GM19238 (cell line): ENCODE data around the gene ESYT3.
"Not testable (repeated sequence)": the region's sequence is repeated elsewhere in the genome, so short reads cannot be mapped to it uniquely, and the experiment has no call there.

ENCODE experiments used
- DNase-seq: peaks from one replicate; pipeline ENCODE4 v3.0.0; 2011; ENCODE audit warnings: low spot score; ENCODE audit not compliant: insufficient read length

ESYT3 gene

DNA sequence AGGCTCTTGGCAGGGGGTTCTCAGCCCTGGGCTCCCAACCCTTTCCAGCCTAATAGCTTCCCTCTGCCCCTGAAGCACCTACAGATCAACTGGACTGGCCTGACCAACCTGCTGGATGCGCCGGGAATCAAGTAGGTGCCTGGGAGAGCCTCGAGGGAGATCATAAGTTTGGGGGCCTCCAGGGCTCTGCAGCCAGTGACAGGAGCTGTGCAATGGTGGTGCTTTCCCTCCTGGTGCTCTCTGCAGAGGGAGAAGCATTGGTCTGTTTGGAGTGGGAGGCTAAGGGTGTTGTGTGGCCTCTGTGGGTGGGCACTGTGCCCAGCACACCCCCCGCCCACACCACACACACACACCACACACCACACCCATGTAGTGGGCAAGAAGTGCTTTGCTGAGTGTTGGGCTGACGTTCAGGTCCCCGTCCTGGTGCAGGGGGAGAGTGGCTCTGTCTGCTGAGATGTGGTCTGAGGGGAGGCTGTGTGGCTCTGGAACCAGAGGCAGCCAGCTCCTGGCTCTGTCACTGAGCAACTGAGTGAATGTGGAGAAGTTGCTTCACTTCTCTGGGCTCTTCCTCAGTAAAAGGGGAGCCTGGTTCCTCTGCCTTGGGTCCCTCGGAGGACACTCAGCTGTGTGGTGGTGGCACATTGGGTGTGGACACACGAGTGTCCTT is 26.3 kb downstream of the ESYT3 start:
- DNase-seq: no peak

DNA sequence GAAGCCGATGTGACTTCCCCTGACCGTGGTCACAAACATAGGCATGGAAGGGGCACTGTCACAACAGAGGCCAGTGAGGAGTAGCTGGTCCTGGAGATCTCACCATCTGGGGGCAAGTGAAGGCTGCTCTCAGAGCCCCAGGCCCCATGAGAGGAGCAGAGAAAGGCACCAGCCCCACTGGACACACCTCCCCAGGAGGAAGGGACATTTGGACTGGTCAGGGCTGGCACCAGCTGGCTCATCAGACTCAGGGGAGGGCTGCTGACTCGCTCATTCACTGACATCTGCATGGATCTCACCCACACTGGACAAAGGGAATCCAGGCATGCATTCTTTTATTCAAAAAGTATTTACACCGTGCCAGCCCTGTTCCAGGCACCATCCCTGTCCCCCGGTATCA is 26.8 kb downstream of the ESYT3 start:
- no peak for DNase-seq

DNA sequence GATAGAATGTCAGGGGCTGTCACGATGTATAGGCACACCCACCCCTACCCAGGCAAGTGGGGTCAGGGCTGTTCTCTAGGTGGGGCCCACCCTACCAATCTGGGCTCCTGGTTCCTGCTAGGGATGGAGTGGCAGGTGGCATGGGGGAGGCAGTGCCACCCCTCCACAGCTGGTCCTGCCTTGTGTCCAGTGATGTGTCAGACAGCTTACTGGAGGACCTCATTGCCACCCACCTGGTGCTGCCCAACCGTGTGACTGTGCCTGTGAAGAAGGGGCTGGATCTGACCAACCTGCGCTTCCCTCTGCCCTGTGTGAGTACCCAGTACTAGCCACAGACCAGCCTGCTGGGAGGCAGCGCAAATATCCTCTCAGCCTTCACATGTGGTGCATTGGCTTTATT is 27.5 kb downstream of the ESYT3 start:
- DNase-seq: no peak

DNA sequence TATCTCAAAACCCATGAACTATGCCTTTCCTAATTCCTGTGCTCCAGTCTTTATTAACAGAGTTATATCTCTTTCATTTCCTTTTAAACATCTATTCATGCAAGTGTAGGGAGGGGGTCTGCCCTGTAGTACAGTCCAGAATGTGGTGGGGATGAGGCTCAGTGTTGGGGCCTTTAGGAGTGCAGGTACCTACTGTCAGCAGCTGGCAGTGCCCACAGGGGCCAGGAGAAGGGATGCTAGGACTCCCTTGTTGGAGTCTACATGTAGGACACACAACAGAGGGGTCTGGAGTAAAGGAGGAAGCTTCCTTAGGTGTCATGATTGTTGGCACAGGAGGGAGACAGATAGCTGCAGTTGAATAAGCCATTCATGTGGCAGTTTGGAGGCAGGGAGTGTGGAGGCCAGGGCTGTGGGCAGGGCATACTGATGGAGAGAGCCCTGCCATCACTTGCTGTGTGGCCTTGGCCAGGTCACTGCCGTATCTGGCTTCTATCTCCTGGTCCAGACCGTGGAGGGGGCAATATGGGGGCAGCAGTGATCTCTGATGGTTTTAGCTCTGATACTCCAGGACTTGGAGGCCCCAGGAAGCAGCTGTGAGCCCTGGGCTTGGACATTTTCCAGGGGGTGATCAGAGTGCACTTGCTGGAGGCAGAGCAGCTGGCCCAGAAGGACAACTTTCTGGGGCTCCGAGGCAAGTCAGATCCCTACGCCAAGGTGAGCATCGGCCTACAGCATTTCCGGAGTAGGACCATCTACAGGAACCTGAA is 29.5 kb downstream of the ESYT3 start:
- no peak for DNase-seq

DNA sequence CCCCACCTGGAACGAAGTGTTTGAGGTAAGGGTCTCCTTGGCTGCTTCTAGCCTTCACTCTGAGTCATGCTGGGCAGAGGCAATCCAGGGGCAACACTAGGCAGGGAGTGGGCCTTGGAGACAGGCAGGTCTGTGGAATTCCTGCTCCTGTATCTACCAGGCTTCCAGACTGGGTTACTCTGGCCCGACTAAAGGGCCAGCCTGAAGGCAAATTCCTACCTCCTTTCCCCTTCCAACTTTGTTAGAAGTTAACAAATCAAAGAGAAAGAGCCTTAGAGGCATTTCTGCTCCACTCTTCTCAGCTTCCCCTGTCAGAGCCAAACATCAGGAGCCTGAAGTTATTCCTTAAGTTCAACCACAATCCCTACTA is 30.1 kb downstream of the ESYT3 start:
- no peak for DNase-seq

DNA sequence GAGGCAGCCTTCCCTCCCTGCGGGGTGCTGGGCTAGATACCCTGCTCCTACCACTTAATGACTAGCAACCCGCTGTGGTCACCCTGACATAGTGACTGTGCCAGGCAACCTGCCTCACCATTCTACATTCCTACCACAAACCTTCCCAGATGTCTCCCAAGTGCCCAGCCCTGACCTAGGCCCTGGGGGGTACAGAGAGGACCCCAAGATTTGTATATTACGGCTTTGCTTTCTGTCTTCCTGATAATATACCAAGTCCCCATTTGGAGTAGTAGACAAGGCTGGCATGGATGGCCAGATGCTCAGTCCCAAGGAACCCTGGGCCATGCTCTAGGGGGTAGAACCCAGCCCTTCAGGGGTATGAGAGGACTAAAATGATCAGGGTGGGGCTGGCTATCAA is 31.0 kb downstream of the ESYT3 start:
- no peak for DNase-seq

DNA sequence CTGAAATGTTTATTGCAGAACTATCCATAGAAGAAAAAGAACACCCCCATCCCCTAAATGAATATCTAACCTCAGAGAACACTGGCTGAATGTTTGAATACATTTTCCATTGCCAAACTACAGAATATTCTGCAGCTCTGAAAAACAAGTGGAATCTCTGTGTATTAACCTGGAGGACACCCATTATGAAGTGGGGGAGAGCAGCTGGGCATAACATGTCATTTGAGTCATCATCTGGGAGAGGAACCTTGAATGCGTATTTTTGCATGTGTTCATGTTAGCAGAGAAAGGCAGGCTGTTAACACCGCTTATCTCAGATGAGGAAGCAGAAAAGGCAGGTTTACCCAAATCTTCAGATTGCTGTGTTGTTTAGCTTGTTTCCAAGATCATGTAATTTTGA is 31.5 kb downstream of the ESYT3 start:
- no peak for DNase-seq

DNA sequence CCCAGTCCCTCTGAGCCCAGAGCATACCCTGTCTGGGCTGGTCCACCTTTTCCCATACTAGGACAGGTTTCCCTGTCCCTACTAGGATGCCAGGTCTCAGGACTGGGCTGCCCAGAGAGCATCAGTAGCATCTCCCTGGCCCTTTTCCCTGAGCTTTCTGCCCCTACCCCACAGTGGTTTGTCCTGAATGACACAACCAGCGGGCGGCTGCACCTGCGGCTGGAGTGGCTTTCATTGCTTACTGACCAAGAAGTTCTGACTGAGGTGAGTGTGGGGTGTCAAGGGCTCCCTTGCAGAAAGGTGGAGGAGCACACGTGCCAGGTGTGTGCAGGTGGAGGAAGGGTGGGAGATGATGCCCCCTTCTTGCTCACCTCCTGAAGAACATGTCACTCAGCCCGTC is 33.5 kb downstream of the ESYT3 start:
- no peak for DNase-seq

DNA sequence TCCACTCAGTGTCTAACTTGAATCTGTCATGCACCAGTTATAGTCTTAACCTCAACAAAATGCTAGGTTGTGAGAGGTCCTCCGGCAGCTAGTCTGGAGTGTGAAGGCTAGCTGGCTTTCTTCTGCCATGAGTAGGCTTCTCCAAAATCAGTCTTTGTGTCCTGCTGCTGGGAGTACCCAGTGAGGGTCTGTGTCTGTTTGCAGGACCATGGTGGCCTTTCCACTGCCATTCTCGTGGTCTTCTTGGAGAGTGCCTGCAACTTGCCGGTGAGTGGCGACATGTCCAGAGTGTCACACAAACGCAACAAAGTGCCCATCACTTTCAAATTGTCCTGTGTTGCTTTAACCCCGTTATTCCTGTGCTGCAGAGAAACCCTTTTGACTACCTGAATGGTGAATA is 34.0 kb downstream of the ESYT3 start:
- DNase-seq: no peak

DNA sequence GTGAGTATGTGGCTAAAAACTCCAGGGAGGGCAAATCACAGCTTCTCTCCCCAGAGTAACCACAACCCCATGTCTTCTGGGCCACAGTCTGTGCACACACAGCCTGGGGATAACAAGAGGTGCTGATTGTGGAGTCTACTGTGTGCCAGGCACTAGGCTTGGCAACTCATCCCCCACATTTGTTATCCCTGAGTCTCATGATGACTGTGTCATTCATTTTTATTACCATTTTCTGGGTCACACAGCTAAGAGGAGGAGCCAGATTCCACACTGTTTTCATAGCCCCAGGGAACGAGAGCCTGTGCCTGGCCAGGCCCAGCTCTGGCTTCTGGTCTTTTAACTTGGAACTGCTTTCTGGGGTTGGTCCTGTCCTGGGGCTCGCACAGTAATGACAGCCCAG is 34.5 kb downstream of the ESYT3 start:
- no peak for DNase-seq

DNA sequence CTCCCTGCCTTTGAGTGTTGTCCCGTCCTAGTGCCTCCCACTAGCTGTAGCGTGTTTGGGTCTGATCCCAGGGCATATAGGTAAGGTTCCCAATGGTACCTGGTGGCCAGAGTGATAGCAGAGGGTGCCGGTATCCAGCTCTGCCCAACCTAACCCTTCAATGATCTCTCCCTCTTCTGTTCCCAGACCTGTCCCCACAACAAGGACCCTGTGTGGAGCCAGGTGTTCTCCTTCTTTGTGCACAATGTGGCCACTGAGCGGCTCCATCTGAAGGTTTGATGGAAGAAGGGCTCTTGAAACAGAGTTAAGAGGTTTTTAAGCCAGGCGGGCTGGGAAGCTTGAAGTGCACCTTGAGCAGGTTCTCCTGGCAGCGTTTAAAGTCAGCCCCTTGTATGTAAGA is 35.5 kb downstream of the ESYT3 start:
- no peak for DNase-seq

DNA sequence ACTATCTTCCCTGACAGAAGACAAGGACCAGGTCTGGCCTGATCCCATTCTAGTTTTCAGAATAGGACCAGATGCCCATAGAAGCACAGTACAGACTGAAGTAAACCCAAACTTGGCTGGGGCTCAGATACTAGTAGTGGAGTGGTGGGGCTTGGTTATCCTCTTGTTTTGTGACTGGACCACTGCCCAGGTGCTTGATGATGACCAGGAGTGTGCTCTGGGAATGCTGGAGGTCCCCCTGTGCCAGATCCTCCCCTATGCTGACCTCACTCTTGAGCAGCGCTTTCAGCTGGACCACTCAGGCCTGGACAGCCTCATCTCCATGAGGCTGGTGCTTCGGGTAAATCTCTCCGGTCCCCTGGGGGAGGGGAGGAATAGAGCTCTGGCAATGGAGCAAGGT is 36.3 kb downstream of the ESYT3 start:
- DNase-seq: no peak

DNA sequence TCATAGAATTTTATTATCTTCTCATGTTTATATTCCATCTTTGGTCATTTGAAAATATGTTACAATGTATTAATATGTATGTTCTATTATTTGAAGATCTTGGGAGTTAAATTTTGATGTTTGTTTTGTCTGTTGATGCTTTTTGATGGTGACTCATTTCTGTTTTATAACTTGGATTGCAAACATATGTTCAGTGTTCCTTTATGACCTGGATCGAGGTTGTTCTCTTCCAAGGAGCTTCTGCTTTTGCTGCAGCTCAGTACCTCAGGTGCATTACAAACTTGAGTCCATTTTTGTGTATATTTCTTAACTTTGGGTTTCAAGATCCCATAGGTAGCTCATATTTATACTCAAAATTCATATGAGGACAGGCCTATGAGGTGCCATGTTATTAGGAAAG is 37.1 kb downstream of the ESYT3 start:
- no peak for DNase-seq

DNA sequence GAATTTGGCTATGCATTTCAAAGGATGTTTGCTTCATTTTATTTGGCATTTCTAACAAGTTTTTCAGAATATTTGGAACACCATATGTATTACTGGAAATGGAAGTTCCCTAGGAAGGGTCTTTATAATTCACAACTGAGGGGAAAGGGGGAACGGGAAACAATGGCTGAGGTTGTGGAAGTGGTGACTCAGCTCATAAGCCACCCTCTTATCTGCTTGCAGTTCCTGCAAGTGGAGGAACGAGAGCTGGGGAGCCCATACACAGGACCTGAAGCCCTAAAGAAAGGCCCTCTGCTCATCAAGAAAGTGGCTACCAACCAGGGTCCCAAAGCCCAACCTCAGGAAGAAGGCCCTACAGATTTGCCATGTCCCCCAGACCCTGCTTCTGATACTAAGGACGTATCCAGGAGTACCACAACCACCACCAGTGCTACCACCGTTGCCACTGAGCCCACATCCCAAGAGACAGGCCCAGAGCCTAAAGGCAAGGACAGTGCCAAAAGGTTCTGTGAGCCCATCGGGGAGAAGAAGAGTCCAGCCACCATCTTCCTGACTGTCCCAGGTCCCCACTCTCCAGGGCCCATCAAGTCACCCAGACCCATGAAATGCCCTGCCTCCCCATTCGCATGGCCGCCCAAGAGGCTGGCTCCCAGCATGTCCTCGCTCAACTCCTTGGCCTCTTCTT is 37.9 kb downstream of the ESYT3 start:
- DNase-seq: no peak

DNA sequence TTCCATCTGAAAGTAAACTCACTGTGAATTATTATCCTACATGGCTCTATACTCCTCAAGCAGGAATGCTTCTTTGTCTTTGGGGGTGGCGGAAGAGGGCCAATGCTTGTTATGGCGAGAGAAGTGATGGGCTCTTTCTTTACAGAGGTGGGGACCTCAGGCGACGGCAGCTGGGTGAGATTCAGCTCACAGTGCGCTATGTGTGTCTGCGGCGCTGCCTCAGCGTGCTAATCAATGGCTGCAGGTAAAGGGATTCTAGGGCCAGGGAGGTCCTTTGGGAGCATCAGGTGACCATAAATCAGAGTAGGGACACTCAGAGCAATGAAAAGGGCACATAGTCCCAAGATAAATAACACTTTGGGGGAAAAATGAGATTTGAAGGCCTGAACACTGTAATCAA is 39.0 kb downstream of the ESYT3 start:
- DNase-seq: no peak

DNA sequence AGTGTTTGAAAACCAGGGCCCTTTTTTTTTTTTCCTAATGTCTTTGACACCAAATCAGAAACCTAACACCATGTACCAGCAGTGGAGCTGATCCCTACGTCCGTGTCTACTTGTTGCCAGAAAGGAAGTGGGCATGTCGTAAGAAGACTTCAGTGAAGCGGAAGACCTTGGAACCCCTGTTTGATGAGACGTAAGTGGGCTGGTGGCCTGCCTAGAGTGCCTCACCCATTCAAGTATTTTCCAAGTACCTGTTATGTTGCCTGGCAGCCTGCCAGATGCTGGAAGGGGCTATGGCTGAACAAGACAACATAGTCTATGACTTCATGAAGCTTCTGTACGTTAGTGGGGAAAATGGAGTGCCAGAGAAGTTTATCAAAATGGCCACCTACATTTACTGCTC is 39.7 kb downstream of the ESYT3 start:
- no peak for DNase-seq

DNA sequence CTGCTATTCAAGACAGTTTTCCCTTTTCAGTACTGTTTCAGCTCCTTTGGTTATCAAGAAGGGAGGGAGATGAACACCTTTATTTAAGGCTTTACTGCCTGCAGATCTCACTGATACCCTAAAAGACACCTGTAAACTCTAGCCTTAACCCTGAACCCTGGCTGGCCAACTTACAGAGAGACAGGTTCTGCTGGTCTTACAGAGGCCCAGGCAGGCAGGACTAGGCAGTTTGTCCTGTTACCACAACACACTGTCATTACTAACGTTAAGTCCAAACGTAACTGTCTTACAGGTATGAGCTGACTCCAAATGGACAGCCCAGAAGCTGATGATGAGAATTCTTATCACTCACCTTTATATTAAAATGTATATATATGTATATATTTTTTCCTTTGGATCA is 42.1 kb downstream of the ESYT3 start:
- DNase-seq: no peak

DNA sequence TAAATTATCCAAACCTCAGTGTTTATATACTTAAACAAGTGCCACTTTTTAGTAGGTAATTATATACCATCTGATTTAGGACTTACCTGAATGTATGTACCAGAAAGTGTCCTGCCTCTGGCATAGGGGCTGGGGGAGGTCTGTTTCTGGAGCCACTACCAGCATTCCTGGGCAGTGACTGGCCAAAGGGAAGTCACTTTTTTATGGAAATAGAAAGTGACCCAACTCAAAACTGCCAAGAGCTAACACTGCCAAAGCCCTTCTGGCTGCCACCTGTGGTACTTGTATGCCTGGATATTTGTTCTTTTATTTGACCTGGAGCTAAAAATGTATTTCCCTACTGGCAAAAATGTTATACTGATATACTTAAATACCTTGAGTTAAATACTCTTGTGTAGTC is 42.7 kb downstream of the ESYT3 start:
- DNase-seq: no peak

DNA sequence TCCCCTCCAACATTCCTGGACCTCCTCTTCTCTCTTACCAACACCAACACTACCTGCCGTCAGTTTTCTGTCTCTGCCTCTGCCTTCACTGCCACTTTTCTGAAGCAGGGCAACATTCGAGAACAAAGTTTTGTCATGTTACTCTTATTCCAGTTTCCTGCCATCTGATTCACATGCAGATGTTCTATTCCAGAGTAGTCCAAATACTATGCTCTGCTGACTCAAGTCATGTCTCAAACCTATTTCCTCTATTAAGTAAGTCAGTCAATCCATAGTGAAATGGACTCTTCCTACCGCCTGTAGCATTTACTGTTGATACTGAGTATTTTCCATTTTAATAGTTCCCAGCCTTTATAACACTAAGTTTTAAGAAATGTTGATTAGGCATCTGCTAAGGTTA is 43.4 kb downstream of the ESYT3 start:
- DNase-seq: no peak

DNA sequence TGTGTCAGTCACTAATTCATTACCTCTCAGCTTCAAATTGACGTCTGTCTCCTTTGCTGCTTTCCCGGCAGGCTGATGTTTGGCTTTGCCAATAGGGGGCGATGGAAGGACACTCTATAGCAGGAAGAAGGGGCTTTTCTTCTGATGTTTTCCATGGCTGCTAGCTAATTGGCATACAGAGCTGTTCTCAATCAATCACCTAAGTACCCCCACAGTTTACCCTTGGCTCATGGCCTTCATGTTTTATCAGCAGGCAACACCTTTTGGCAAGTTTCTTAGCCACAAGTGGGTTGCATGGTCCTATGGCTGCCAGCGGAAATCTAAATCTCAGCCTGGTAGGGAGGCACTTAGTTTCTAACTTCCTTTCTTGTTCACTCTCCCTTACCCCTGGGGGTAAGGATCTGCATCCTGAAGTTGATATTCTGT is 45.0 kb downstream of the ESYT3 start:
- DNase-seq: peak; percentile 33

DNA sequence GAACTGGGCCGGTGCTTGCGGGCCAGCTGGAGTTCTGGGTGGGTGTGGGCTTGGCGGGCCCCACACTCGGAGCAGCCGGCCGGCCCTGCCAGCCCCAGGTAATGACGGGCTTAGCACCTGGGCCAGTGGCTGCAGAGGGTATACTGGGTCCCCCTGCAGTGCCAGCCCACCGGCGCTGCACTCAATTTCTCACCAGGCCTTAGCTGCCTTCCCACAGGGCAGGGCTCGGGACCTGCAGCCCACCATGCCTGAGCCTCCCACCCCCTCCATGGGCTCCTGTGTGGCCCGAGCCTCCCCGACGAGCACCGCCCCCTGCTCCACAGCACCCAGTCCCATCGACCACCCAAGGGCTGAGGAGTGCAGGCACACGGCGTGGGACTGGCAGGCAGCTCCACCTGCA is 50.3 kb downstream of the ESYT3 start:
- not testable (repeated sequence) for DNase-seq

DNA sequence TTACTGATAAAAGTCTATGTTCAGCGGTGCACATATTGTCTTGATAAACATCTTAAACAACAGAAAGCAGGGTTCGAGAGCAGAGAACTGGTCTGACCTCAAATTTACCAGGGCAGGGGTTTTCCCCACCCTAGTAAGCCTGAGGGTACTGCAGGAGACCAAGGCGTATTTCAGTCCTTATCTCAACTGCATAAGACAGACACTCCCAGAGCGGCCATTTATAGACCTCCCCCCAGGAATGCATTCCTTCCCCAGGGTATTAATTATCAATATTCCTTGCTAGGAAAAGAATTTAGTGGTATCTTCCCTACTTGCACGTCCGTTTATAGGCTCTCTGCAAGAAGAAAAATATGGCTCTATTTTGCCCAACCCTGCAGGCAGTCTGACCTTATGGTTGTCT is 52.2 kb downstream of the ESYT3 start:
- not testable (repeated sequence) for DNase-seq

DNA sequence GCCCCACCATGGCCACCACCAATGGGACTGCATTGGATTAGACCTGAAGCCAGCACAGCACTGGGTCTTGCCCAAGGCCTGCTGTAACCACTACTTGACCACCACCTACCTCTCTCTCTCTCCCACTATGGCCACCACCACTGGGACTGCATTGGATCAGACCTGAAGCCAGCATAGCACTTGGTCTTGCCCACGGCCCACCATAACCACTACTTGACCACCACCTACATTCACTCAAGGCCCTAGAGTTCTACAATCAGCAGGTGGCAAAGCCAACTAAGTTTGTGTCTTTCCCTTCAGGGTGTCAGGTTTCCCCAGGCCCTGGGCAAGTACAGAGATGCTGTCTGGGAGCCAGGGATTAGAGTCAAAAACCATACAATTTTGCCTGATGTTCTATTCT is 57.6 kb downstream of the ESYT3 start:
- DNase-seq: no peak
